NK-92 (cell line): ENCODE measurements around the gene SIRPA.

ENCODE experiments used
- DNase-seq: peaks from one replicate; lab custom pipeline; 2025; ENCODE audit not compliant: unreplicated experiment; lab: John Stamatoyannopoulos, UW

SIRPA gene

GRCh38 chr20:1983301-1983700, 88.1 kb downstream of the SIRPA start:
- no peak for DNase-seq

DNA sequence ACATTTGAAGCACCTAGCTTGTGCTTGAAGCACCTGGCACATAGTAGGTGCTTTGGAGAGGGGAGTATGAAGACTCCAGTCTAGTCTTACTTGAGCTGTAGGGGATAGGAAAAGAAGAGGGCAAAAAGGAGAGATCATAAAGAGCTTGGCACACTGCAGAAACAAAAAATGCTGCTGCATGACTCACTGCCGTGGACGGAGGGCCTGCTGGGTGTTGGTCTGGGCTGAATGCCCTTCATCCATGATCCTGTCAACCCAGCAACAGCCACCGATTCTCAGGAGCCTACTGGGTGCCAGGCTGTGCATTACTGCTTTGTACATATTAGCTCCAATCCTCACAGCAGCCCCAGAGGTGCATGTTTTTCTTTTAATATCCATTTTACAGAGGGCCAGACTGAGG, 92.6 kb downstream of the SIRPA start:
- DNase-seq: no peak
